HEK293T (cell line): ENCODE results near the gene OR1K1.

Experiments used
- CTCF ChIA-PET: fragments of 350-600 bp; formaldehyde crosslinking; extraction: SDS; loops from one replicate; lab custom pipeline; 2021; ENCODE audit warnings: antibody characterized with exemption, inconsistent platforms; lab: Yijun Ruan, JAX
- POLR2A ChIA-PET: fragments of 350-600 bp; formaldehyde crosslinking; extraction: SDS; loops from one replicate; lab custom pipeline; 2020; ENCODE audit warnings: antibody characterized with exemption, inconsistent platforms; lab: Yijun Ruan, JAX
- DNase-seq: peaks from one replicate; pipeline ENCODE4 v3.0.0; 2012; ENCODE audit warnings: mixed read lengths; ENCODE audit errors: extremely low spot score
- ARNT ChIP-seq: fragments of 450-650 bp; IDR thresholded peaks from 2 replicates; pipeline ENCODE4 v1.6.1; 2017; ENCODE audit warnings: mild to moderate bottlenecking
- BHLHE40 ChIP-seq: fragments of 450-650 bp; IDR thresholded peaks from 2 replicates; pipeline ENCODE4 v1.6.1; 2016; ENCODE audit warnings: mild to moderate bottlenecking, moderate library complexity, borderline replicate concordance
- CTBP1 ChIP-seq: fragments of 450-650 bp; IDR thresholded peaks from 2 replicates; pipeline ENCODE4 v1.6.1; 2016; ENCODE audit warnings: borderline replicate concordance
- ELF4 ChIP-seq: fragments of 450-650 bp; IDR thresholded peaks from 2 replicates; pipeline ENCODE4 v1.6.1; 2017; ENCODE audit warnings: antibody characterized with exemption
- FOXA1 ChIP-seq: fragments of 450-650 bp; IDR thresholded peaks from 2 replicates; pipeline ENCODE4 v1.6.1; 2016; ENCODE audit warnings: mild to moderate bottlenecking
- FOXK2 ChIP-seq: fragments of 450-650 bp; IDR thresholded peaks from 2 replicates; pipeline ENCODE4 v1.6.1; 2016; ENCODE audit warnings: mild to moderate bottlenecking
- FOXM1 ChIP-seq: fragments of 450-650 bp; IDR thresholded peaks from 2 replicates; pipeline ENCODE4 v1.6.1; 2017; ENCODE audit warnings: mild to moderate bottlenecking, borderline replicate concordance
- HDGF ChIP-seq: fragments of 450-650 bp; IDR thresholded peaks from 2 replicates; pipeline ENCODE4 v1.6.1; 2017; ENCODE audit warnings: antibody characterized with exemption, borderline replicate concordance
- L3MBTL2 ChIP-seq: fragments of 450-650 bp; conservative IDR thresholded peaks from 2 replicates; pipeline ENCODE4 v1.6.1; 2016; ENCODE audit warnings: mild to moderate bottlenecking
- LEF1 ChIP-seq: fragments of 450-650 bp; IDR thresholded peaks from 2 replicates; pipeline ENCODE4 v1.6.1; 2017; ENCODE audit warnings: mild to moderate bottlenecking, borderline replicate concordance
- NFRKB ChIP-seq: fragments of 450-650 bp; IDR thresholded peaks from 2 replicates; pipeline ENCODE4 v1.6.1; 2016; ENCODE audit warnings: mild to moderate bottlenecking, moderate library complexity
- PKNOX1 ChIP-seq: fragments of 450-650 bp; IDR thresholded peaks from 2 replicates; pipeline ENCODE4 v1.6.1; 2016
- SP1 ChIP-seq: fragments of 450-650 bp; IDR thresholded peaks from 2 replicates; pipeline ENCODE4 v1.6.1; 2017
- SUZ12 ChIP-seq: fragments of 450-650 bp; IDR thresholded peaks from 2 replicates; pipeline ENCODE4 v1.6.1; 2016; ENCODE audit warnings: mild to moderate bottlenecking
- TARDBP ChIP-seq: fragments of 450-650 bp; IDR thresholded peaks from 2 replicates; pipeline ENCODE4 v1.6.1; 2016
- ZNF384 ChIP-seq: fragments of 450-650 bp; IDR thresholded peaks from 2 replicates; pipeline ENCODE4 v1.6.1; 2016

OR1K1 gene

GRCh38 chr9:122780026-122780425, 19.9 kb upstream of the OR1K1 start:
- CTCF ChIA-PET: no interaction called here
- POLR2A ChIA-PET: no interaction called here
- TF ChIP-seq L3MBTL2 (no peak), CTBP1 (no peak), FOXK2 (no peak), FOXM1 (no peak), SP1 (no peak), BHLHE40 (no peak), ARNT (no peak), NFRKB (no peak), LEF1 (no peak), HDGF (no peak)
- no peak for DNase-seq

GRCh38 chr9:122781671-122782070, 18.3 kb upstream of the OR1K1 start:
- no peak for DNase-seq

GRCh38 chr9:122785269-122785668, 14.7 kb upstream of the OR1K1 start:
- POLR2A ChIA-PET: no interaction called here
- TF ChIP-seq LEF1 (no peak), BHLHE40 (no peak), HDGF (no peak), TARDBP (no peak), SP1 (no peak), ARNT (no peak), NFRKB (no peak), SUZ12 (no peak), ZNF384 (no peak), ELF4 (no peak), L3MBTL2 (no peak), CTBP1 (no peak)
- CTCF ChIA-PET: no interaction called here
- no peak for DNase-seq

More at GRCh38 chr9:122781671-122782070, 18.3 kb upstream of the OR1K1 start:
- TF ChIP-seq ZNF384 (no peak), CTBP1 (no peak), TARDBP (no peak), FOXK2 (no peak), NFRKB (no peak), HDGF (no peak), BHLHE40 (no peak), SP1 (no peak), PKNOX1 (no peak), FOXA1 (no peak), FOXM1 (no peak), L3MBTL2 (no peak), ARNT (no peak)
- ChIA-PET CTCF (no interaction called here), POLR2A (no interaction called here)

GRCh38 chr9:122786338-122786737, 13.6 kb upstream of the OR1K1 start:
- no peak for DNase-seq
- CTCF ChIA-PET: no interaction called here
- TF ChIP-seq BHLHE40 (no peak), SP1 (no peak), LEF1 (no peak), FOXM1 (no peak), TARDBP (no peak), ELF4 (no peak), ZNF384 (no peak), SUZ12 (no peak), ARNT (no peak), FOXK2 (no peak), PKNOX1 (no peak), HDGF (no peak), FOXA1 (no peak), CTBP1 (no peak)
- POLR2A ChIA-PET: no interaction called here

GRCh38 chr9:122788831-122789230, 11.1 kb upstream of the OR1K1 start, which contains the start of gene OR5C1:
Gene OR5C1, plus strand, starts transcription at chr9:122788933. Its CDS starts 0 bp downstream, at chr9:122788933.
- POLR2A ChIA-PET: no interaction called here
- no peak for DNase-seq
- TF ChIP-seq HDGF: no peak
- no peak for TF ChIP-seq ZNF384
- no peak for TF ChIP-seq FOXA1
- no peak for TF ChIP-seq ARNT
- TF ChIP-seq FOXM1: no peak
- TF ChIP-seq ELF4: no peak
- no peak for TF ChIP-seq PKNOX1
- no peak for TF ChIP-seq CTBP1
- TF ChIP-seq SP1: no peak
- no peak for TF ChIP-seq LEF1
- TF ChIP-seq FOXK2: no peak
- no peak for TF ChIP-seq NFRKB
- TF ChIP-seq BHLHE40: no peak
- no peak for TF ChIP-seq SUZ12
- no peak for TF ChIP-seq TARDBP
- TF ChIP-seq L3MBTL2: no peak
- CTCF ChIA-PET: no interaction called here

- ChIA-PET POLR2A (no interaction called here), CTCF (no interaction called here)
- TF ChIP-seq CTBP1 (no peak), L3MBTL2 (no peak)
- no peak for DNase-seq
Observed at GRCh38 chr9:122789256-122790046, 10.5 kb upstream of the OR1K1 start.
